ENCODE data around the gene CRELD2. TPM values are rescaled to one million over a fixed set of nuclear protein-coding genes. Genes with fewer than 3 reads are reported as not detected.

Gene CRELD2
- total and polyA plus RNA-seq, 2 of the 13 experiments (the other 11 are each of a cell fraction or from before 2014, with no cell fraction given): 17.2 to 44.7 TPM

GRCh38 chr22:49917974-49918910 lies at the start of gene CRELD2, which contains the start of gene ALG12 (continued):
- no peak for TF ChIP-seq CERS6 (CRISPR knock-in tag; IDR thresholded peaks at IDR 0.05)
- peak; percentile 89; the same call in 1 of the 2 replicates for TF ChIP-seq CCDC6 (CRISPR knock-in tag; IDR thresholded peaks at IDR 0.05)
- TF ChIP-seq ZNF761 (CRISPR knock-in tag; conservative IDR thresholded peaks at IDR 0.05): no peak; the same call in 1 of the 2 replicates
- TF ChIP-seq TCF7L2 (IDR thresholded peaks at IDR 0.05; ENCODE audit: low read depth, low read length): no peak
- TF ChIP-seq ZSCAN12 (CRISPR knock-in tag; IDR thresholded peaks at IDR 0.05): no peak
- TF ChIP-seq KLF6 (CRISPR knock-in tag; IDR thresholded peaks at IDR 0.05): 0 out of 2 replicates have a peak, but pooled peaks have one; percentile 46
- no peak for TF ChIP-seq SUZ12 (IDR thresholded peaks at IDR 0.05; ENCODE audit: low read depth, low read length)
- no peak for TF ChIP-seq ZNF577 (CRISPR knock-in tag; IDR thresholded peaks at IDR 0.05; ENCODE audit: borderline replicate concordance, low read depth)
- TF ChIP-seq, protein P1, sequence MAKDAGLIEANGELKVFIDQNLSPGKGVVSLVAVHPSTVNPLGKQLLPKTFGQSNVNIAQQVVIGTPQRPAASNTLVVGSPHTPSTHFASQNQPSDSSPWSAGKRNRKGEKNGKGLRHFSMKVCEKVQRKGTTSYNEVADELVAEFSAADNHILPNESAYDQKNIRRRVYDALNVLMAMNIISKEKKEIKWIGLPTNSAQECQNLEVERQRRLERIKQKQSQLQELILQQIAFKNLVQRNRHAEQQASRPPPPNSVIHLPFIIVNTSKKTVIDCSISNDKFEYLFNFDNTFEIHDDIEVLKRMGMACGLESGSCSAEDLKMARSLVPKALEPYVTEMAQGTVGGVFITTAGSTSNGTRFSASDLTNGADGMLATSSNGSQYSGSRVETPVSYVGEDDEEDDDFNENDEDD (CRISPR knock-in tag; IDR thresholded peaks at IDR 0.05; ENCODE audit: borderline replicate concordance): peak; percentile 63; the same call in 1 of the 2 replicates
- no peak for TF ChIP-seq ZBTB4 (CRISPR knock-in tag; IDR thresholded peaks at IDR 0.05; ENCODE audit: borderline replicate concordance)
- TF ChIP-seq FIP1L1 (IDR thresholded peaks at IDR 0.05; ENCODE audit: borderline replicate concordance, insufficient read depth, low read depth, low read length): no peak
- TF ChIP-seq ZNF567 (CRISPR knock-in tag; IDR thresholded peaks at IDR 0.05; ENCODE audit: borderline replicate concordance): no peak
- no peak for TF ChIP-seq ZNF672 (CRISPR knock-in tag; IDR thresholded peaks at IDR 0.05)
- TF ChIP-seq ERF (CRISPR knock-in tag; IDR thresholded peaks at IDR 0.05): no peak
- 0 out of 2 replicates have a peak, but pooled peaks have one; percentile 35 for TF ChIP-seq ZFP36L1 (CRISPR knock-in tag; IDR thresholded peaks at IDR 0.05)
- TF ChIP-seq, protein P2, sequence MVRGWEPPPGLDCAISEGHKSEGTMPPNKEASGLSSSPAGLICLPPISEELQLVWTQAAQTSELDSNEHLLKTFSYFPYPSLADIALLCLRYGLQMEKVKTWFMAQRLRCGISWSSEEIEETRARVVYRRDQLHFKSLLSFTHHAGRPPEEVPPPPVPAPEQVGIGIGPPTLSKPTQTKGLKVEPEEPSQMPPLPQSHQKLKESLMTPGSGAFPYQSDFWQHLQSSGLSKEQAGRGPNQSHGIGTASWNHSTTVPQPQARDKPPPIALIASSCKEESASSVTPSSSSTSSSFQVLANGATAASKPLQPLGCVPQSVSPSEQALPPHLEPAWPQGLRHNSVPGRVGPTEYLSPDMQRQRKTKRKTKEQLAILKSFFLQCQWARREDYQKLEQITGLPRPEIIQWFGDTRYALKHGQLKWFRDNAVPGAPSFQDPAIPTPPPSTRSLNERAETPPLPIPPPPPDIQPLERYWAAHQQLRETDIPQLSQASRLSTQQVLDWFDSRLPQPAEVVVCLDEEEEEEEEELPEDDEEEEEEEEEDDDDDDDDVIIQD (CRISPR knock-in tag; IDR thresholded peaks at IDR 0.05; ENCODE audit: low read depth): no peak
- TF ChIP-seq ZNF33B (CRISPR knock-in tag; IDR thresholded peaks at IDR 0.05): no peak
- TF ChIP-seq ISL2 (CRISPR knock-in tag; IDR thresholded peaks at IDR 0.05): no peak
- TF ChIP-seq, protein P3, sequence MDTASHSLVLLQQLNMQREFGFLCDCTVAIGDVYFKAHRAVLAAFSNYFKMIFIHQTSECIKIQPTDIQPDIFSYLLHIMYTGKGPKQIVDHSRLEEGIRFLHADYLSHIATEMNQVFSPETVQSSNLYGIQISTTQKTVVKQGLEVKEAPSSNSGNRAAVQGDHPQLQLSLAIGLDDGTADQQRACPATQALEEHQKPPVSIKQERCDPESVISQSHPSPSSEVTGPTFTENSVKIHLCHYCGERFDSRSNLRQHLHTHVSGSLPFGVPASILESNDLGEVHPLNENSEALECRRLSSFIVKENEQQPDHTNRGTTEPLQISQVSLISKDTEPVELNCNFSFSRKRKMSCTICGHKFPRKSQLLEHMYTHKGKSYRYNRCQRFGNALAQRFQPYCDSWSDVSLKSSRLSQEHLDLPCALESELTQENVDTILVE (CRISPR knock-in tag; IDR thresholded peaks at IDR 0.05): peak; percentile 67; the same call in 1 of the 2 replicates
- no peak for TF ChIP-seq ZNF773 (CRISPR knock-in tag; IDR thresholded peaks at IDR 0.05; ENCODE audit: borderline replicate concordance)
- TF ChIP-seq CENPT (CRISPR knock-in tag; IDR thresholded peaks at IDR 0.05; ENCODE audit: low read depth): no peak

Measured in HepG2 (cell line).